Adrenal gland (tissue), 12 donors: Measurements from ENCODE around the gene ZMYND8. TPM values are rescaled to one million over a fixed set of nuclear protein-coding genes. Genes with fewer than 3 reads are reported as not detected.
"Not testable (repeated sequence)": the region's sequence is repeated elsewhere in the genome, so short reads cannot be mapped to it uniquely, and the experiment has no call there.

Experiments used
- DNase-seq, 7 donors: peaks; one replicate each; pipeline ENCODE4 v3.0.0-alpha.2; 2019 to 2020
- H3K27ac ChIP-seq, 5 donors: fragments of 200-600 bp; sonication (generic) in 4 of 5; 1 replicate in 3 of 5; 2 replicates in 2 of 5; pipeline versions ENCODE4 v1.5.1 to v1.8.0; 2016 to 2020; ENCODE audit warnings: mild to moderate bottlenecking in 1 of 5
- H3K27me3 ChIP-seq: fragments of 200-600 bp; 2 replicates; pipeline ENCODE4 v1.8.0; 2021
- H3K36me3 ChIP-seq, 2 donors: fragments of 200-600 bp; replicated peaks in 1 of 2; 1 replicate in 1 of 2; 2 replicates in 1 of 2; pipeline versions ENCODE4 v1.5.1 to v1.8.0; 2018 to 2022
- H3K4me1 ChIP-seq, 2 donors: fragments of 200-600 bp; replicated peaks in 1 of 2; 1 replicate in 1 of 2; 2 replicates in 1 of 2; pipeline versions ENCODE4 v1.5.1 to v1.8.0; 2018 to 2021
- H3K4me3 ChIP-seq, 4 donors: fragments of 200-600 bp; sonication (generic) in 3 of 4; one replicate each; pipeline ENCODE4 v1.5.1; 2016 to 2018
- H3K9me3 ChIP-seq, 3 donors: fragments of 200-600 bp; sonication (generic) in 1 of 3; replicated peaks in 1 of 3; 1 replicate in 2 of 3; 2 replicates in 1 of 3; pipeline versions ENCODE4 v1.5.1 to v1.8.0; 2016 to 2021
- POLR2A ChIP-seq, 2 donors: fragments of 450-650 bp; IDR thresholded peaks; one replicate each; pipeline ENCODE4 v1.6.1; 2017; ENCODE audit warnings: antibody characterized with exemption in 2 of 2, mild to moderate bottlenecking in 2 of 2, moderate library complexity in 1 of 2
- WGBS, 4 donors: extraction: QIAGEN DNeasy Blood & Tissue Kit in 2 of 4; methylation state at CpG; one replicate each; pipeline versions ENCODE4 v1.1.5 to v1.1.7; 2013 to 2017; 5-methylcytosine and 5-hydroxymethylcytosine counted together
- intact Hi-C, 2 donors: fragments of 100-400 bp; cut with DNase I; formaldehyde crosslinking; loops; one replicate each; pipeline versions ENCODE4 v1.14.1 to v1.15.0; 2022 to 2023
- polyA plus RNA-seq, 3 donors: library from polyadenylated mRNA; stranded (reverse); fragments of 200-250 nt in 2 of 3; fragments of 350-450 nt in 1 of 3; fragmentation: Illumina TruSeq in 1 of 3; extraction: RNeasy Lipid Tissue Mini Kit (QIAGEN cat#74804) in 1 of 3; gene quantifications; one replicate each; pipeline ENCODE4 v1.2.3, GENCODE V29; 2013 to 2014
- total RNA-seq, 9 donors: library from RNA; depleted of rRNA in 4 of 9; stranded (reverse); fragments of >200 nt in 4 of 9; fragments of 120-200 nt in 1 of 9; fragmentation: NEBNext Ultra II Directional in 1 of 9; extraction: Animal tissue kit (Norgen Biotek cat#: 25700) in 1 of 9; gene quantifications; one replicate each; pipeline versions ENCODE4 v1.1.0 to v1.2.4, GENCODE V29; 2013 to 2023
- TF ChIP-seq, protein P1 (sequence below), 6 experiments: fragments of 450-650 bp in 4 of 6; fragments of 200-600 bp in 2 of 6; sonication (generic) in 1 of 6; IDR thresholded peaks; 1 replicate in 5 of 6; 2 replicates in 1 of 6; pipeline versions ENCODE4 v1.5.1 to v1.8.0; 2016 to 2021; ENCODE audit warnings: antibody characterized with exemption in 6 of 6, mild to moderate bottlenecking in 2 of 6, moderate library complexity in 1 of 6
- donor health status: healthy with polysubstance abuse.
- donor health status: Bipolar disorder and iron deficiency.
- donor health status: DM: yes; HTN: yes; CAD: no.
- donor health status: DM: no; HTN: no; CAD: no.
- donor health status: DM: no; HTN: no; CAD: no.
- donor health status: DM: yes; HTN: yes; CAD: no.

ZMYND8 gene
- total and polyA plus RNA-seq, 12 donors = 37.0 to 116 (median 67.2) TPM

DNA sequence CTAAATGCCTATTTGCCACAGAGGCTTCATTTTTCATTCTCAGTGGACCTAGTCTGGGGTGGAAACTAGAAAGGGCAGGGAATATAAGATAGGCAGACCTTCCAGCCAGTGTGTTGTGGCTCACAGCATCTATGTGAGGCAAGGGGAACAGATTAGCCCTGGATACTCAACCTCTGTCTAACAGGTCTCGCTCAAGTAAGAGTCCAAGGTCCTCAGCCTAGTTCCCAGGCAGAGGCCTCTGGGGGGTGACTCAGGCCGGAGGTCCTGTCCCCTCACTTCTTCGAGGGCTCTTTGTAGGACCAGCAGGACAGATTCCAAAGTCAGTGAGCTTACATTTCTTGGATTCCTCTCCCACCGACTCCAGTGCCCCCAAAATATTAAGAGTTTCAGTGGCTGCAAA lies 106.6 kb downstream of the ZMYND8 start:
- H3K4me3 ChIP-seq = no peak overlapping the region
- no peaks in the 10 kb centered on the region for H3K27me3 ChIP-seq
- TF ChIP-seq, protein P1, sequence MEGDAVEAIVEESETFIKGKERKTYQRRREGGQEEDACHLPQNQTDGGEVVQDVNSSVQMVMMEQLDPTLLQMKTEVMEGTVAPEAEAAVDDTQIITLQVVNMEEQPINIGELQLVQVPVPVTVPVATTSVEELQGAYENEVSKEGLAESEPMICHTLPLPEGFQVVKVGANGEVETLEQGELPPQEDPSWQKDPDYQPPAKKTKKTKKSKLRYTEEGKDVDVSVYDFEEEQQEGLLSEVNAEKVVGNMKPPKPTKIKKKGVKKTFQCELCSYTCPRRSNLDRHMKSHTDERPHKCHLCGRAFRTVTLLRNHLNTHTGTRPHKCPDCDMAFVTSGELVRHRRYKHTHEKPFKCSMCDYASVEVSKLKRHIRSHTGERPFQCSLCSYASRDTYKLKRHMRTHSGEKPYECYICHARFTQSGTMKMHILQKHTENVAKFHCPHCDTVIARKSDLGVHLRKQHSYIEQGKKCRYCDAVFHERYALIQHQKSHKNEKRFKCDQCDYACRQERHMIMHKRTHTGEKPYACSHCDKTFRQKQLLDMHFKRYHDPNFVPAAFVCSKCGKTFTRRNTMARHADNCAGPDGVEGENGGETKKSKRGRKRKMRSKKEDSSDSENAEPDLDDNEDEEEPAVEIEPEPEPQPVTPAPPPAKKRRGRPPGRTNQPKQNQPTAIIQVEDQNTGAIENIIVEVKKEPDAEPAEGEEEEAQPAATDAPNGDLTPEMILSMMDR (IDR thresholded peaks at IDR 0.05) = no peak
- no peak for TF ChIP-seq POLR2A (IDR thresholded peaks at IDR 0.05)
- H3K36me3 ChIP-seq = peaks cover 0 to 73% of the 10 kb centered on the region in 2 donors
- no peaks in the 10 kb centered on the region for H3K9me3 ChIP-seq
- DNase-seq = no peak
- WGBS, 4 donors = 58 to 71% (median 67%) methylated on average over 2 to 4 of the region's 4 CpGs
- peak overlapping the region in 1 of 5 donors; percentile 6 for H3K27ac ChIP-seq
- intact Hi-C loops = no loop called here
- H3K4me1 ChIP-seq = peaks cover 22 to 51% of the 10 kb centered on the region in 2 donors

DNA sequence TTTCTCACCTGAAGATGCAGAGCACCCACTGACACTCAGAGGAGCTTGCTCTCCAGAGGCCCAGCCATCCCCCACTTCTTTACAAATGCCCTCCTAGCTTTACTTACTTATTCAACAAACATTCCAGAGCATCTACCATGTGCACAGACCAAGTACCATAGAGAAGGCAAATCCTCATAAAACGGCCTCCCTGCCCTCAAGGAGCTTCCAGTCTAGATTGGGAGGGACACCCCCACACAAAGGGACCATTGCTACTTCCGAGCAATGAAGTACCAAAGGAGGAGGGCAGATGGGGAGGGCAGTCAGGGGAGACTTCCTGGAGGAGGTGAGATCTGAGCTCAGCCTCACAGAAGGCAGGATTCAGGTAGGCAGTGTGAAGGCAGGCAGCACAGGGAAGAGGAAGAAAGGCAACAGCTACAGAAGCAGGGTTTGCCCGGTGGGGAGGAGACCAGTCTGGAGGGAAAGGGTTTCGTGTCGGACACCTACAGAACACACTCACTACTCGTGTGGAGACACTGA lies 108.0 kb downstream of the ZMYND8 start:
- Histone ChIP-seq H3K4me1 (peaks cover 13 to 37% of the 10 kb centered on the region in 2 donors), H3K4me3 (no peak overlapping the region), H3K9me3 (no peaks in the 10 kb centered on the region), H3K36me3 (peaks cover 0 to 77% of the 10 kb centered on the region in 2 donors), H3K27me3 (no peaks in the 10 kb centered on the region), H3K27ac (no peak overlapping the region)
- 87 to 95% (median 89%) methylated on average over 6 of the region's 6 CpGs for WGBS, 4 donors
- no peak for TF ChIP-seq POLR2A (IDR thresholded peaks at IDR 0.05)
- TF ChIP-seq, protein P1 (IDR thresholded peaks at IDR 0.05) = no peak
- intact Hi-C loops = no loop called here
- no peak for DNase-seq

DNA sequence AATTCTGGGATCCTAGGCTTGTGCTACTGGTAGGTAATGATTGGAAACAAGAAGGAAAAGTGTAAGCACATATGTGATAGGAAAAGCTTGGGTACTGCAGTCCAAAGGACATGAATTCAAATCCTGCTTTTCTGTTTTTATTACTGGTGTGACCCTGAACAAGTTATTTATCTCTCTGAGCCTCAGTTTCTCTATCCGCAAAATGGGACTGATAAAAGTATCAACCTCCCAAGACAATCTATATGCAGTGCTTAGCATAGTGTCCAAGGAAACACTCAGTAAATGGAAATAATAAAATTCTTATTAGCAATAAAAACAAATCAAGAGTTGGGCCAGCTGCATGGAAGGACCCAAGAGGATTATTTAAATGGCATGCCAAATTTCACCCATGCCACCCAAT lies 108.5 kb downstream of the ZMYND8 start:
- intact Hi-C loops = no loop called here
- WGBS, 4 donors = 95 to 100% (median 97%) methylated on average over 1 of the region's 1 CpG
- TF ChIP-seq POLR2A (IDR thresholded peaks at IDR 0.05) = no peak
- TF ChIP-seq, protein P1 (IDR thresholded peaks at IDR 0.05) = no peak
- no peak overlapping the region for H3K27ac ChIP-seq
- H3K27me3 ChIP-seq = no peaks in the 10 kb centered on the region
- no peak for DNase-seq
- H3K9me3 ChIP-seq = no peaks in the 10 kb centered on the region
- H3K4me3 ChIP-seq = no peak overlapping the region
- peaks cover 0 to 74% of the 10 kb centered on the region in 2 donors for H3K36me3 ChIP-seq
- peaks cover 7 to 34% of the 10 kb centered on the region in 2 donors for H3K4me1 ChIP-seq

DNA sequence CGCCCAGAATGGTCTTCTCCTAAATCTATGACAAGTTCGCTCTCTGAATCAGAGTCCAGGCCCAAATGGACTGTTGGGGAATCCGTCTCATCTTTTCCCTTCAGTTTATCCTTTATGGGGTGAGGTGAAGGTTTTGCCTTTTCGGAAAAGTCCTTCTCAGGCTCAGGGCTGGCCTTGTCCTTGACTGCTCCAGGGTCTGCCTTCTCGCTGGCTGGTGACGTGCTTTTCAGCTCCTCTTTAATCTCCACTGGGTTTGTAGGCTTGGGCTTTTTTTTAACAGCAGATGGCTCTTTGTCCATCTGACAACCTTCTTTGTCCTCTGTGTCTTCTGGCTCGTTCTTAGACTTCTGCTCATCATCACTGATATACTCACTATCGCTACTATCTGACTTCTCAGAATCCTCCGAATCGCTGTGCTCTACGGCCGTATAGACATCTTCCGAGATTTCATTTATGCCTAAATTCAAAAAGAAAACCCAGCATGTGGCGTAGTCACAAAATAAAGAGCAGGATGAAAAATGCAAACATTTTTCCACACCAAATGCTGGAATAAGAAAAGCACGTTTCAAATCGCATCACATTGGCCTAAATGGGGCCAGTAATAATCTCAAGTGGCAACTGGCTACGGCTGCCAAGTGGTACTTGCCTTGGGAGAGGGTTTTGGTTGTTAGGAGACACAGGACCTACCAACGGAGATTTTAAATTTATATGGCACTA lies 110.3 kb downstream of the ZMYND8 start:
- H3K4me1 ChIP-seq = peaks cover 0 to 28% of the 10 kb centered on the region in 2 donors
- WGBS, 4 donors = 79 to 84% (median 79%) methylated on average over 18 of the region's 18 CpGs
- intact Hi-C loops = no loop called here
- peaks cover 0 to 74% of the 10 kb centered on the region in 2 donors for H3K36me3 ChIP-seq
- no peak overlapping the region for H3K4me3 ChIP-seq
- peak overlapping the region in 2 of 5 donors; percentile 27 to 44 for H3K27ac ChIP-seq
- H3K9me3 ChIP-seq = no peaks in the 10 kb centered on the region
- peak in 3 of 7 donors; percentile 40 to 59 (median 52) for DNase-seq
- no peaks in the 10 kb centered on the region for H3K27me3 ChIP-seq
- no peak for TF ChIP-seq POLR2A (IDR thresholded peaks at IDR 0.05)
- TF ChIP-seq, protein P1 (IDR thresholded peaks at IDR 0.05) = no peak

DNA sequence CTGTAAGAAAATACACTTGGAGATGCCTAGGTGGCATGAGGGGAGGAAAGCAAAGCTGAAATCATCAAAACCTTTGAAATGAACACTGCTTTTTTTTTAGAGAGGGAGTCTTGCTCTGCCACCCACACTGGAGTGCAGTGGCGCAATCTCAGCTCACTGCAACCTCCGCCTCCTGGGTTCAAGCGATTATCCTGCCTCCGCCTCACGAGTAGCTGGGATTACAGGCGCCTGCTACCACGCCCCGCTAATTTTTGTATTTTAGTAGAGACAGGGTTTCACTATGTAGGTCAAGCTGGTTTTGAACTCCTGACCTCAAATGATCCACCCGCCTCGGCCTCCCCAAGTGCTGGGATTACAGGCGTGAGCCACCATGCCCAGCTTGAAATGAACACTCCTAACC lies 111.3 kb downstream of the ZMYND8 start:
- intact Hi-C loops, H3K9me3 ChIP-seq, DNase-seq, H3K4me3 ChIP-seq, H3K27me3 ChIP-seq, H3K27ac ChIP-seq: not testable (repeated sequence)
- 85 to 99% (median 95%) methylated on average over 11 of the region's 11 CpGs for WGBS, 4 donors
- H3K36me3 ChIP-seq = peaks cover 0 to 66% of the 10 kb centered on the region in 2 donors
- H3K4me1 ChIP-seq = peaks cover 0 to 28% of the 10 kb centered on the region in 2 donors
